Sigmoid colon (tissue), 4 donors: ENCODE measurements around the gene IPCEF1.

Experiments
- CTCF ChIP-seq, 4 experiments: fragments of 450-650 bp in 3 of 4; fragments of 200-600 bp in 1 of 4; IDR thresholded peaks; one replicate each; pipeline ENCODE4 v1.5.1; 2016 to 2019; ENCODE audit warnings: antibody characterized with exemption in 4 of 4, mild to moderate bottlenecking in 3 of 4, moderate library complexity in 2 of 4
- EP300 ChIP-seq, 4 donors: sonication (generic); formaldehyde crosslinking; IDR thresholded peaks; one replicate each; pipeline ENCODE4 v1.6.1; 2017; ENCODE audit warnings: antibody characterized with exemption in 4 of 4
- POLR2A ChIP-seq, 2 donors: fragments of 450-650 bp; IDR thresholded peaks; one replicate each; pipeline ENCODE4 v1.6.1; 2016; ENCODE audit warnings: antibody characterized with exemption in 2 of 2, mild to moderate bottlenecking in 2 of 2, moderate library complexity in 2 of 2
- POLR2AphosphoS5 ChIP-seq, 4 donors: sonication (generic); formaldehyde crosslinking; IDR thresholded peaks; one replicate each; pipeline ENCODE4 v1.6.1; 2017; ENCODE audit warnings: antibody characterized with exemption in 4 of 4

GRCh38 chr6:154314084-154314483, 42.5 kb downstream of the IPCEF1 start:
- TF ChIP-seq CTCF (IDR thresholded peaks at IDR 0.05) (no peak), POLR2A (IDR thresholded peaks at IDR 0.05) (no peak), EP300 (IDR thresholded peaks at IDR 0.05) (no peak), POLR2AphosphoS5 (IDR thresholded peaks at IDR 0.05) (no peak)
